Measurements from ENCODE around the gene SUZ12.
"Not testable (repeated sequence)": the region's sequence is repeated elsewhere in the genome, so short reads cannot be mapped to it uniquely, and the experiment has no call there.

The SUZ12 gene

DNA sequence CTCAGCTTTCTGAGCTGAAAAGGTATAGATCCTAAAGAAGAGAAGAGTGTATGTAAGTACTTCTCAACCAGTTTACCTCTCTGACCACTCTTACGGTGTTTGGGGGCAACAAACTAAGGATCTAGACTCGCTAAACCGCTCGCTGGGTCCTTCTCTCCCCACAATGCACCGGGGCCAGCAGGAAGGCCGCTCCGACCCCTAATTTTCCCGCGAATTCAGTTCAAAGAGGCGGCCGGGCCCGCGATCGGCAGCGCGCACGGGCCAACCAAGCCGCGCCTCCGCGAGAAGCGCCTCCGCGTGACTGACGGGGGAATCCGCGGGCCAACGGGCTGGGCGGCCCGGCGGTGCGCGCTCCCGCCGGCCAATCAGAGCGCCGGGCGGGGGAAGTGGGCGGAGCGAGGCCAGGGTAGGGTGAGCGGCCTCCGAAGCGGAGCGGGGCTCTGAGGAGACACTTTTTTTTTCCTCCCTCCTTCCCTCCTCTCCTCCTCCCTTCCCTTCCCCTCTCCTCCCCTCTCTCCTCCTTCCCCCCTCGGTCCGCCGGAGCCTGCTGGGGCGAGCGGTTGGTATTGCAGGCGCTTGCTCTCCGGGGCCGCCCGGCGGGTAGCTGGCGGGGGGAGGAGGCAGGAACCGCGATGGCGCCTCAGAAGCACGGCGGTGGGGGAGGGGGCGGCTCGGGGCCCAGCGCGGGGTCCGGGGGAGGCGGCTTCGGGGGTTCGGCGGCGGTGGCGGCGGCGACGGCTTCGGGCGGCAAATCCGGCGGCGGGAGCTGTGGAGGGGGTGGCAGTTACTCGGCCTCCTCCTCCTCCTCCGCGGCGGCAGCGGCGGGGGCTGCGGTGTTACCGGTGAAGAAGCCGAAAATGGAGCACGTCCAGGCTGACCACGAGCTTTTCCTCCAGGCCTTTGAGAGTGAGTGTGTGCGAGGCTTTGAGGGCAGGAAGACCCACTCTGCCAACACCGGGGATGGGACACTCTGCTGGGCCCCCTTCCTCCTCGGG is at the start of gene SUZ12:
Gene SUZ12 (plus strand): TSS at position 393 of the 995 bp plus-strand sequence. CDS start 240 bp downstream, at position 633.
- FAIRE-seq, result not testable (repeated sequence)

- FAIRE-seq, result no peak
Measured at GRCh38 chr17:31888124-31888523, 48.7 kb upstream of the SUZ12 start.

DNA sequence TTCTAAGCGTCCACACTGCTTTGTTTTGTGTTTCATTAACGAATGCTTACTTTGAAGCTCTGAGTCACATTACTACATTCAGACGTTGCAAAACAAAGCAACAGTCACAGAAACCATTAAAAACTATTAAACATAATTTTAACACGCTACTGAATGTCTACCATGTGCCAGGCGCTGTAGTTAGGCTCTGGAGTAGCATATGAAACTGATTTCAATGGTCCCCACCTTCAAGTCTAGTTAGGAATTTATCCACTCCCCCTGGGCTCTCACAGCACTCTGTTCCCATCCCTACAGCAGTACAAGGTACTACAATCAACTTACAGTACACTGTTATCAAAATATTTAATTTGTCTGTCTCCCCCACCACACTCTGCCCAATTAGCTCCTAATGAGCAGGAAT is 35.9 kb upstream of the SUZ12 start:
- FAIRE-seq, result no peak

GRCh38 chr17:31902693-31903092 is 34.1 kb upstream of the SUZ12 start:
- no peak for FAIRE-seq

DNA sequence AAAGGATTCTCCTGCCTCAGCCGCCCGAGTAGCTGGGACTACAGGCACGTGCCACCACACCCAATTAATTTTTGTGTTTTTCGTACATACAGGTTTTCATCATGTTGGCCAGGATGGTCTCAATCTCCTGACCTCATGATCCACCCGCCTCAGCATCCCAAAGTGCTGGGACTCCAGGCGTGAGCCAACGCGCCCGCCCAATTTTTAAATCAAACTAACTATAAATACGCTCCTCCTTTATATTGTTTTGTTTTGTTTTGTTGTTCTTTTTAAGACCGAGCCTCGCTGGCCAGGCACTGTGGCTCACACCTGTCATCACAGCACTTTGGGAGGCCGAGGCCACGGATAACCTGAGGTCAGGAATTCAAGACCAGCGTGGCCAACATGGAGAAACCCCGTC is 33.4 kb upstream of the SUZ12 start:
- FAIRE-seq, result no peak

DNA sequence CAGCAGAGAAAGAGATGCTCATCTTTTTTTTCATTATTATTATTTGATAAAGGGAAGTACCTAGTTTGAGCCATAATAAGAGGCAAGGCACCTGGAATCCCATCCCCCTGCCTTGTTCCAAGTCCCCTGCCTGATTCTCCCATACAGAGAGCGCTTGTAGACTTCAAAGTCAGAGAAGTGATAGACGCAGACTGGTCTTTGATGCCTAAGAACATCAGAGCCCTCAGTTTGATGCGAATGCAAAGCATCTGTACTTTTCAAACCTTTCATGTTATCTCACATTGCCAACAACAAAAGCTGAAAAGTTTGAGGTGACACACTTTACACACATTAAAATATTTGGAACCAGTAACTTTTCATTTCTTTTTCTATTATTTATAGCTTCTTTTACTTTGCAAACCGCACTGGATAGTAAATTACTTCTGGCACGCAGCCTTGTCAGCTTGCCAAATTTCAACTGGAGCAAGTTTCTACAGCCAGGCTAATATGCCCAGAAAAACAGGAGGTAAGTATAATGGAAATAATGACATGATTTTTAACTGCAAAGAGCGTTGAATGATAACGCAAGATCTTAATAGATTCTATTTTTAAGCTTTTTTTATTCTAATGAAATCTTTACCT is 29.4 kb upstream of the SUZ12 start:
- no peak for FAIRE-seq

GRCh38 chr17:31908386-31908785 is 28.4 kb upstream of the SUZ12 start:
- FAIRE-seq, result no peak

DNA sequence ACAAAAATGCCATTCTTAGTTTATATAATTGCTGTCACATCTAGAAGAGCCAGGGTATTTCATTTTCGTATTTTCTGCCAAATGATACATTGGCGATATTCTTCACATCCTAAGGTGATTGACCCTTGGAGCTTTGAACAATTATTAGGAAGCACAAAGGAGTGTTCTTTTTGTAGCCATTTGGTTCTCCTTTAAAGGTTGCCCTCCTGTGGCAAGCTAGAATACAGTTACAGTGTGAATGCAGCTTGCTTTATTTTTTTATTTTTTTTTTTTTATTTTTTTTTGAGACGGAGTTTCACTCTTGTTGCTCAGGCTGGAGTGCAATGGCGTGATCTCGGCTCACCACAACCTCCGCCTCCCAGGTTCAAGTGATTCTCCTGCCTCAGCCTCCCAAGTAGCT is 24.1 kb upstream of the SUZ12 start:
- not testable (repeated sequence) for FAIRE-seq

DNA sequence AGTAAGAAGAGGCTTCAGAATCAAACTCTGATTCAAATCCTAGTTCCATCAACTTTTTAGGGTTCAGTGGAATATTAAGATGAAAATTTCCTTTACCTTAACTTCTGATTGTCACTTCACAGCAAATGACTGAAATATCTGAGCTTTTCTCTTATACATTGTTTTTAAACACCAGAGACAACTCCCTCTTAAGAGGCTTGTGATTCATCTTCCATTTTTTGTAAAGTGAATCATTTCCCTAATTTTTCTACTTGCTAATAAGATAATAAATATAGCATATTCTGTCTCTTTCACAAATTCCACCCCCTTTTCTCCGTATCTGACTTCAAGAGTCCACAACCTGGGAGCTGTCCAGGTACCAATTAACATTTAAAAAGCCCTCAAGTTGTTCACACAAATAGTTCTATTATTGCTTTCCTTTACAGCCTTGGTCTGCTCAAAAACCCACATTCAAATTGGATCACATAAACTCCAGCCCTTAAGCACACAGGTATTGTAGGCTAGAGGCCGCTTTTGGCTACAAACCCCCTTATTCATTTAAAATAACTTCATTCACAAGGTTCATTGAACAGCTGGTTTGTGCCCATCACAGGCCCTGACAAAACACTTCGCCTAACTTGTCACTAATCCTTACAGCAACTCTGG is 21.2 kb upstream of the SUZ12 start:
- no peak for FAIRE-seq

DNA sequence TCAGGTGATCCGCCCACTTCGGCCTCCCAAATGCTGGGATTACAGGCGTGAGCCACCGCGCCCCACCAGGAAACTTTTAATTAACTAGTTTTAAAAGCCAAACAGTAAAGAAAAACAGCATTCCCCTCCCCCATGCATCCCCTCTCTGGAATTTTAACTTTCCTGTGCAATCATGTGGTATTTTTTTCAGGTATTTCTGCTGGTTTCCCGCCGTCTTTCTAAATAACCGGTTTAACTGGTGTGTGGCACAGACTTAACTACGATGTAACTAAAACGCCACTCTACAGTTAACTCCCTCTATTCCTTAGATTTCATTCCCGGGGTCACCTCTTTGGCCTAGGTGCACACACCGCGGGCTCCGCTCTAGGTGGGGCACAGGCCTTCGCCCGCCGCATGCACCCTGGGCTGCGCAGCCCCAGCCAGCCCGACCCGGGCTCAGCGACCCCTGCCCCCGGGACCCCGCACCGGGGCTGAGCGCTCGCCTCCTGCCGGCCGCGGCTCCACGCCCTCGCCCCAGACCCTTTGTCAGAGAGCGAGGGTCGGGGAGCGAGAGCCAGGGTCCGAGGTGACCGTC is 20.2 kb upstream of the SUZ12 start:
- no peak for FAIRE-seq

GRCh38 chr17:31917065-31917529 is 19.7 kb upstream of the SUZ12 start:
- no peak for FAIRE-seq

DNA sequence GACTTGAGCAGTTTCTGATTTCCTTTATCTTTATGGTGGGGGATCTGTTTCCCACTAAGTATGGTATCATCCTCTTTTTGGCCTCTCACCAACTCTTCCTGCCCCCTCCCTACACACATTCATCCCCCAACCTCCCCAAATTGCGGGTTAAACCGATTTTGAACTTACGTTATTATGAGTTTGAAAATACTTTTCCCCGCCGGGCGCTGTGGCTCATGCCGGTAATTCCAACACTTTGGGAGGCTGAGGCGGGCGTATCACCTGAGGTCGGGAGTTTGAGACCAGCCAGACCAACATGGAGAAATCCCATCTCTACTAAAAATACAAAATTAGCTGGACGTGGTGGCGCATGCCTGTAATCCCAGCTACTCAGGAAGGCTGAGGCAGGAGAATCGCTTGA is 19.1 kb upstream of the SUZ12 start:
- FAIRE-seq, result not testable (repeated sequence)

DNA sequence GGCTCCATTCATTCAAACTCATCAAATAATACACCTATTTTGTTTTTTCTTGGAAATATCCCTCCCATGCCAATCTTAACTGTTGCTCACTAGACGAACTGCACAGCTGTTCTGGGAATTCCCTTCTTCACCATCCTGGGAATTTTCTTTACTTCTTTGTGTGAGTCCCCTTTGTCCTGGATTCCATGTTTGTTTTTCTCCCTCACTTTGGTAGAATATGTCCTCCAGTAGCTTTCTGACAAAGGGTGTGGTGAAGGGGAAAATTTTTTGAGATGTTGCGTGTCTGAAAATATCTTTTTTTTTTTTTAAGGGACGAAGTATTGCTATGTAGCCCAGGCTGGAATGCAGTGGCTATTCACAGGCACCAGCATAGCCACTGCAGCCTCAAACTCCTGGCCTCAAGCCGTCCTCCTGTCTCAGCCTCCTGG is 18.1 kb upstream of the SUZ12 start:
- no peak for FAIRE-seq

- no peak for FAIRE-seq
Measured at GRCh38 chr17:31919802-31920525, 16.8 kb upstream of the SUZ12 start.

GRCh38 chr17:31926100-31926729 is 10.6 kb upstream of the SUZ12 start:
- FAIRE-seq, result no peak

DNA sequence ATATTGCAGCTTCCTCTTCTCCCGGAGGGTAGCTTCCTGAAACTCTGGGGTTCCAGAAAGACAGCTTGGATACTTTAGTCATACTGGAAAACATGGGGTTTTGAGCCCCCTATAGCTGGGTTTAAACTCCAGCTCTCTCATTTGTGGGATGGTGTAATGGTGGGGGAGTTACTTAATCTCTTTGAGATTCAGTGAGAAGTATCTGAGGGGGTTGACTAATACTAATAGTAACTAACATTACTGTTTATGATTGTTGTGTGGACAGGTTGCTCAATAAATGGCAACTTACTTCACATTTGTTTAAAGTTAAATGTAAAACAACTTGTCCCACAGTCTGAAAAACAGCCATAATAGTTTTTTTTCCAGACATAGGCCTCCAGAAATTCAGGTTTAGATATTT is 5.1 kb upstream of the SUZ12 start:
- no peak for FAIRE-seq

DNA sequence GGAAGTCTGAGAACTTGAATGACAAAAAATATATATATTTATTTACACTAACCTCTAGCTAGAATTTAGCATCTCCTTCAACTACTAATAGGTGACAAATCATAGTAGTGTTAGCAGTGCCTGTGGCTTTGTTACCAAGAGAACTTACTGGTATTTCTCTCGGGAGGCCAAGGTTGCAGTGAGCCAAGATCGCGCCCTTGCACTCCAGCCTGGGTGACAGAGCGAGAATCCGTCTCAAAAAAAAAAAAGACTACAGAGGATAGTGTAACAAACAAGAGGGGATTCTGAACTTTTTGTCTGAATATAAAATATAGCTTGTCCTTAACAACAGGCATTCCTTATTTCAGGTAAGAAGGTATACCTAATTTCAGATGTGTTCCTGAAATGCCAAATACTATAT is 1.3 kb upstream of the SUZ12 start:
- no peak for FAIRE-seq

- FAIRE-seq, result not testable (repeated sequence)
Measured at GRCh38 chr17:31937926-31938641, 1.3 kb downstream of the SUZ12 start.

- not testable (repeated sequence) for FAIRE-seq
Measured at GRCh38 chr17:31941916-31942315, 5.1 kb downstream of the SUZ12 start.

DNA sequence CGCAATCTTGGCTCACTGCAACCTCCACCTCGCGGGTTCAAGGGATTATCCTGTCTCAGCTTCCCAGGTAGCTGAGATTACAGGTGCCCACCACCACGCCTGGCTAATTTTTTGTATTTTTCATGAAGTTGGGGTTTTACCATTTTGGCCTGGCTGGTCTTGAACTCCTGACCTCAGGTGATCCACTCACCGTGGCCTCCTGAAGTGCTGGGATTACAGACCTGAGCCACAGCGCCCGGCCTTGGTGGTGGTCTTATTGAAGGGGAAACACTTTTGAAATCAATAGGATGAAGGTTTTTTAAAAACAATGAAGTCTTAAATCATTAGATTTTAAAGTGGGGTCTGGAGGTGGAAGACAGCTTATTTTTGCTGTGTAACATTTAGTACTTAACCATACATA is 5.6 kb downstream of the SUZ12 start:
- not testable (repeated sequence) for FAIRE-seq

DNA sequence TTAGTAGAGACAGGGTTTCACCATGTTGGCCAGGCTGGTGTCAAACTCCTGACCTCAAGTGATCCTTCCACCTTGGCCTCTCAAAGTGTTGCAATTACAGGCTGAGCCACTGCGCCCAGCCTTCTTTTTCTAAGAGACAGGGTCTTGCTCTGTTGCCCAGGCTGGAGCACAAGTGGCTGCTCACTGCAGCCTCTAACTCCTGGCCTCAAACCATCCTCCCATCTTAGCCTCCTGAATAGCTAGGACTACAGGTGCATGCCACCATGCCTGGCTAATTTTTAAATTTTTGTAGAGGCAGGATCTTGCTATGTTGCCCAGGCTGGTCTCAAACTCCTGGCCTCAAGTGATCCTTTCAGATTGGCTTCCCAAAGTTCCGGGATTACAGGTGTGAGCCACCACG is 15.1 kb downstream of the SUZ12 start:
- not testable (repeated sequence) for FAIRE-seq

Data from islet of Langerhans (tissue), 1 donor.